HepG2 (cell line): Measurements from ENCODE around the gene NFKB2. TPM values are rescaled to one million over a fixed set of nuclear protein-coding genes. Genes with fewer than 3 reads are reported as not detected.

ENCODE experiments used
- ATM ChIP-seq: fragments of 450-650 bp; IDR thresholded peaks from 2 replicates; pipeline ENCODE4 v1.7.1; 2017; ENCODE audit warnings: mild to moderate bottlenecking, borderline replicate concordance
- RBM39 ChIP-seq: fragments of 200-400 bp; formaldehyde crosslinking; IDR thresholded peaks from one replicate; pipeline ENCODE4 v1.6.1; 2018; ENCODE audit warnings: antibody characterized with exemption, mild to moderate bottlenecking, low read depth, low read length; ENCODE audit not compliant: poor library complexity, severe bottlenecking
- TBX2 ChIP-seq: sonication (generic); formaldehyde crosslinking; IDR thresholded peaks from 2 replicates; pipeline ENCODE4 v1.5.0; 2020; ENCODE audit warnings: missing genetic modification reagents, mild to moderate bottlenecking, borderline replicate concordance
- ZBTB33 ChIP-seq: sonication (generic); formaldehyde crosslinking; IDR thresholded peaks from 2 replicates; pipeline ENCODE4 v1.4.0; 2020; ENCODE audit warnings: missing genetic modification reagents
- ZBTB34 ChIP-seq: sonication (generic); formaldehyde crosslinking; IDR thresholded peaks from 2 replicates; pipeline ENCODE4 v1.8.0; 2022; ENCODE audit warnings: mild to moderate bottlenecking, missing genetic modification reagents
- ZNF329 ChIP-seq: sonication (generic); formaldehyde crosslinking; IDR thresholded peaks from 2 replicates; pipeline ENCODE4 v1.9.0; 2021; ENCODE audit warnings: low read depth, mild to moderate bottlenecking, missing genetic modification reagents
- ZNF34 ChIP-seq: sonication (generic); formaldehyde crosslinking; IDR thresholded peaks from 2 replicates; pipeline ENCODE4 v1.4.0; 2020; ENCODE audit warnings: mild to moderate bottlenecking, missing genetic modification reagents, borderline replicate concordance
- ZNF362 ChIP-seq: sonication (generic); formaldehyde crosslinking; IDR thresholded peaks from 2 replicates; pipeline ENCODE4 v1.4.0; 2020; ENCODE audit warnings: missing genetic modification reagents, mild to moderate bottlenecking, borderline replicate concordance
- ZNF772 ChIP-seq: sonication (generic); formaldehyde crosslinking; IDR thresholded peaks from 2 replicates; pipeline ENCODE4 v1.5.0; 2020; ENCODE audit warnings: mild to moderate bottlenecking, missing genetic modification reagents
- ZSCAN31 ChIP-seq: sonication (generic); formaldehyde crosslinking; IDR thresholded peaks from 2 replicates; pipeline ENCODE4 v1.5.0; 2020; ENCODE audit warnings: low read depth, mild to moderate bottlenecking, missing genetic modification reagents
- polyA plus RNA-seq, 8 experiments: library from polyadenylated mRNA; depleted of rRNA in 3 of 8; stranded (reverse) in 7 of 8; unstranded in 1 of 8; fragments of >200 nt; fragmentation: Illumina TruSeq in 4 of 8; extraction: Trizol in 4 of 8; gene quantifications; 2 replicates each; pipeline versions ENCODE4 v1.2.1 to v1.2.3, GENCODE V29; 2011 to 2016; ENCODE audit warnings: low read depth in 4 of 8, missing spikeins in 1 of 8, mixed read lengths in 1 of 8; ENCODE audit not compliant: insufficient read depth in 1 of 8
- total RNA-seq, 5 experiments: library from RNA; depleted of rRNA; stranded (reverse); fragments of >200 nt; fragmentation: Illumina TruSeq; extraction: Trizol; gene quantifications; 2 replicates each; pipeline ENCODE4 v1.2.3, GENCODE V29; 2016; ENCODE audit warnings: low read depth in 1 of 5
- TF ChIP-seq, protein P1 (sequence below): sonication (generic); formaldehyde crosslinking; IDR thresholded peaks from 2 replicates; pipeline ENCODE4 v1.8.1; 2023; ENCODE audit warnings: mild to moderate bottlenecking, missing genetic modification reagents, borderline replicate concordance
- TF ChIP-seq, protein P2 (sequence below), 2 experiments: fragments of 450-650 bp in 1 of 2; sonication (generic) in 1 of 2; formaldehyde crosslinking in 1 of 2; IDR thresholded peaks; 2 replicates each; pipeline versions ENCODE4 v1.6.1 to v1.8.0; 2016 to 2022; ENCODE audit warnings: antibody characterized with exemption in 1 of 2, mild to moderate bottlenecking in 1 of 2, missing genetic modification reagents in 1 of 2

Gene NFKB2
- total and polyA plus RNA-seq, 2 of the 13 experiments (the other 11 are each of a cell fraction or from before 2014, with no cell fraction given) = 7.7 to 12.5 TPM

DNA sequence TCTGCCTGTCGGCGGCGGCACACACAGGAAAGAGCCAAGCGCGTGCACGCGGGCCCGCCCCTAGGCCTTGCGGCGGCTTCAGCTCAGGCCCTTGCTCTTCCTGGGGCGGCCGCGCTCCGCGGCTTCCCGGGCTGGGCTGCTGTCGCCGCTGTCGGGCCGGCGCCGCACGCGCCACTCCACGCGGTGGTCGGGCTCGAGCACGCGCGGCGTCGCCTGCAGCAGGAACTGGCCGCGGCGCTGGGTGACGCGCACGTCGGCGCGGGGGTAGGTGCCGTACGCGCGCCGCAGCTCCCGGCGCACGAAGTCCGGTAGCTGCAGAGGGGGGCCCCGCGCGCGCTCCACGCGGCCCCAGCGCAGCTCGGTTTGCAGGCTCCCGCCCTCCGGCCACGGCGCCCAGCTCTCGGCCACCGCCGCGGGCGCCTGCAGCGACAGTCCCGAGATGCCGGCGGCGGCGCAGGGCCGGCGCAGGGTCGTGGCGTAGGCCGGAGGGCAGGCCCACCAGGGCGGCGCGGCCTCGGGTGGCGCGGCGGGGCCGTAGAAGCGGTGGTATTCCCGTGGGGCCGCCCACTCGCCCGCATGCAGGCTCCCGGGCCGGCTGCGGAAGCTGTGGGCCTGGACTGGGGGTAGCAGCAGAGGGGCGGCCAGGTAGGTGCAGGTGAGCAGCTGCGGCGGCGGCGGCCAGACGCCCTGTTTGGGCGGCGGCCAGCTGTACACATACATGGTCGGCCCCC lies 55.0 kb downstream of the NFKB2 start (continued):
- TF ChIP-seq ZNF362 (peak; percentile 17; the same call in 1 of the 2 replicates), RBM39 (peak; percentile 79), TBX2 (peak; percentile 57; the same call in 1 of the 2 replicates), ZNF772 (CRISPR knock-in tag) (peak; percentile 73; the same call in 1 of the 2 replicates), ATM (no peak), ZNF34 (CRISPR knock-in tag) (no peak), ZBTB34 (no peak), ZBTB33 (CRISPR knock-in tag) (no peak), ZSCAN31 (peak; percentile 89), ZNF329 (CRISPR knock-in tag) (peak; percentile 72; the same call in 1 of the 2 replicates)
- TF ChIP-seq, protein P1, sequence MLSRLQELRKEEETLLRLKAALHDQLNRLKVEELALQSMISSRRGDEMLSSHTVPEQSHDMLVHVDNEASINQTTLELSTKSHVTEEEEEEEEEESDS (CRISPR knock-in tag) = 0 out of 2 replicates have a peak, but pooled peaks have one; percentile 50
- TF ChIP-seq, protein P2, sequence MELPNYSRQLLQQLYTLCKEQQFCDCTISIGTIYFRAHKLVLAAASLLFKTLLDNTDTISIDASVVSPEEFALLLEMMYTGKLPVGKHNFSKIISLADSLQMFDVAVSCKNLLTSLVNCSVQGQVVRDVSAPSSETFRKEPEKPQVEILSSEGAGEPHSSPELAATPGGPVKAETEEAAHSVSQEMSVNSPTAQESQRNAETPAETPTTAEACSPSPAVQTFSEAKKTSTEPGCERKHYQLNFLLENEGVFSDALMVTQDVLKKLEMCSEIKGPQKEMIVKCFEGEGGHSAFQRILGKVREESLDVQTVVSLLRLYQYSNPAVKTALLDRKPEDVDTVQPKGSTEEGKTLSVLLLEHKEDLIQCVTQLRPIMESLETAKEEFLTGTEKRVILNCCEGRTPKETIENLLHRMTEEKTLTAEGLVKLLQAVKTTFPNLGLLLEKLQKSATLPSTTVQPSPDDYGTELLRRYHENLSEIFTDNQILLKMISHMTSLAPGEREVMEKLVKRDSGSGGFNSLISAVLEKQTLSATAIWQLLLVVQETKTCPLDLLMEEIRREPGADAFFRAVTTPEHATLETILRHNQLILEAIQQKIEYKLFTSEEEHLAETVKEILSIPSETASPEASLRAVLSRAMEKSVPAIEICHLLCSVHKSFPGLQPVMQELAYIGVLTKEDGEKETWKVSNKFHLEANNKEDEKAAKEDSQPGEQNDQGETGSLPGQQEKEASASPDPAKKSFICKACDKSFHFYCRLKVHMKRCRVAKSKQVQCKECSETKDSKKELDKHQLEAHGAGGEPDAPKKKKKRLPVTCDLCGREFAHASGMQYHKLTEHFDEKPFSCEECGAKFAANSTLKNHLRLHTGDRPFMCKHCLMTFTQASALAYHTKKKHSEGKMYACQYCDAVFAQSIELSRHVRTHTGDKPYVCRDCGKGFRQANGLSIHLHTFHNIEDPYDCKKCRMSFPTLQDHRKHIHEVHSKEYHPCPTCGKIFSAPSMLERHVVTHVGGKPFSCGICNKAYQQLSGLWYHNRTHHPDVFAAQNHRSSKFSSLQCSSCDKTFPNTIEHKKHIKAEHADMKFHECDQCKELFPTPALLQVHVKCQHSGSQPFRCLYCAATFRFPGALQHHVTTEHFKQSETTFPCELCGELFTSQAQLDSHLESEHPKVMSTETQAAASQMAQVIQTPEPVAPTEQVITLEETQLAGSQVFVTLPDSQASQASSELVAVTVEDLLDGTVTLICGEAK (IDR thresholded peaks at IDR 0.05) = no peak
- TF ChIP-seq, protein P2 (CRISPR knock-in tag; IDR thresholded peaks at IDR 0.05) = peak; percentile 48; the same call in 1 of the 2 replicates
